GM18951 (cell line): ENCODE results near the gene DNAI7.

Source experiments
- POLR2A ChIP-seq: IDR thresholded peaks from 4 replicates; pipeline ENCODE4 v1.6.1; 2011; ENCODE audit warnings: mild to moderate bottlenecking; ENCODE audit not compliant: insufficient read length, insufficient read depth; ENCODE audit errors: extremely low read depth
- in situ Hi-C: fragments of 300-500 bp; cut with MboI; formaldehyde crosslinking; loops from one replicate; pipeline ENCODE4 v1.12.0; 2022; ENCODE audit warnings: low sequenced_read_pairs, mixed read lengths, inconsistent platforms; ENCODE audit not compliant: unreplicated experiment

DNAI7 gene, protein sequence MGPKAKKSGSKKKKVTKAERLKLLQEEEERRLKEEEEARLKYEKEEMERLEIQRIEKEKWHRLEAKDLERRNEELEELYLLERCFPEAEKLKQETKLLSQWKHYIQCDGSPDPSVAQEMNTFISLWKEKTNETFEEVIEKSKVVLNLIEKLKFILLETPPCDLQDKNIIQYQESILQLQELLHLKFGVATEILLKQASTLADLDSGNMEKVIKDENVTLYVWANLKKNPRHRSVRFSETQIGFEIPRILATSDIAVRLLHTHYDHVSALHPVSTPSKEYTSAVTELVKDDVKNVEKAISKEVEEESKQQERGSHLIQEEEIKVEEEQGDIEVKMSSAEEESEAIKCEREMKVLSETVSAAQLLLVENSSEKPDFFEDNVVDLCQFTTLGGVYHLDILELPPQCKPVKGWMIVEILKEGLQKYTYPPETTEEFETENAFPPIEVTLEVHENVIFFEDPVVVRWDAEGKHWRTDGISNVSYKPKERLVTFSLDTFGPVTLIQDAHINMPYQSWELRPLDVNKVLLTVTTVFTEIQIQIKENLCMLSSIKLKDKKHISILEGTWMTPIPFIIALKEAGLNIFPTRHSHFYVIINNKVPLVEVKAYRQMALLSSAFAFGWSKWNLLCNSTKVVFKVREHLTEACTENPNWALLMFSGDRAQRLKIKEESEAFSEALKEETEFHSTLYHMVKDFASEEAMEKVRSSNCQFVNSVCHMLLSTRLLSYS

DNA sequence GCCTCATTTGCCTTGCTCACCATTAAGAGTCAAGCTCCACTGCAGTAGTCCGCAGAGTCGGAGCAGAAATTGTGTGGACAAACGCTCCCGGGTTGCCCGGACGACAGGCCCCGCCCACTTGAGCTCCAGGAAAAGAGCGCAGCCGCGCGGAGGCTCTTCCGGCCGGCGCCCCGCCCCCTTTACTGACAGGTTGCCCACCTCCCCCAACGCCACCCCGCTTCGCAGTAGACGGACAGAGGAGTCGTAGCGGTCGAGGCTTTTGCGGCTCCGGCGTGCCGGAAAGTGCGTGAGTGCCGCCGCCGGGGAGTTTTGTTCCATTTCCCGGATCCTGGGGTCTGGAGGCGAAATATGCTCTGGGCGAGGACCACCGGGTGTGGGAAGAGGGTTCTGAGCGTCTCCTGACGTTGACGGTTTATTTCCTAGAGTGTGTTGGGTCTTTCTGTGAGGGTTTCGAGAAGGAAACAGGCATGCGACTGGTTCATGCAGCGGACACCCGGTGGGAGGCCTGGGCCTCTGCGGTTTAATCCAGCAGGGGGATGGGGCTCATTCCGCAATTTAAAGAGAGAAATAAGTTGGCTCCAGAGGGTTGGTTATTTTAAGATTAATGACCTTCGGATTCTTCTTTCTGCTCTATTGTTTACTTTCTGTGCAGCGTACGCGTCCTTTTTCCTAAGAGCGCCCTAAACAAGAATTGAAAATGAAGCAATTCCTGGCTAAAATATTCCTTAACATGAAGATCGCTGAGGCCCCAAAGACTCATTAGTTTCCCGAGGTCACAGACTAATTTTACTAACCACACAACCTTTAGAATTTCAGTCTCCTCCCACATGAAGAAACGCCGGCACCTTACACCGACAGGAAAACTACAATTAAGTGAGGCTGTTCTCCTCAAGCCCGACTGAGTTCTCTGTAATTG is at the start of gene DNAI7, which contains the start of gene ETFRF1:
DNAI7 (minus strand) TSS at position 105 of the 916 bp plus-strand sequence; CDS start at position 23, 82 bp downstream.
ETFRF1 (plus strand) TSS at position 182 of the 916 bp plus-strand sequence. CDS start 8,720 bp downstream, outside the sequence.
- peak; percentile 84 for TF ChIP-seq POLR2A
- in situ Hi-C loops: no loop called here

DNA sequence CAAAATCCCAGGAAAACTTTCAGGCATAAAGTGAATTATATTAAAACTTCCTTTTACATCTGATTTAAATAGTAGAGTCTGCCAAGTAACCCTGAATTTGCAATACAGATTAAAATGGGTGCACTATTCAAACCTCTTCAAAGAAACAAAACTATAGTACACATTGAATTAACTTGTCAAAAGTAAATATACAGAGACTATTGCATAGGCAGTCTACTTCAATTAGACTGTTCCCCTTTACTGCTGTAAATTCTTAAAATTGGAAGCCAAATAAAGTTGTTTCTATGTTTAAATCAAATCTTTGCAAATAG is 48.7 kb upstream of the DNAI7 start:
- in situ Hi-C loops: no loop called here
- no peak for TF ChIP-seq POLR2A

DNA sequence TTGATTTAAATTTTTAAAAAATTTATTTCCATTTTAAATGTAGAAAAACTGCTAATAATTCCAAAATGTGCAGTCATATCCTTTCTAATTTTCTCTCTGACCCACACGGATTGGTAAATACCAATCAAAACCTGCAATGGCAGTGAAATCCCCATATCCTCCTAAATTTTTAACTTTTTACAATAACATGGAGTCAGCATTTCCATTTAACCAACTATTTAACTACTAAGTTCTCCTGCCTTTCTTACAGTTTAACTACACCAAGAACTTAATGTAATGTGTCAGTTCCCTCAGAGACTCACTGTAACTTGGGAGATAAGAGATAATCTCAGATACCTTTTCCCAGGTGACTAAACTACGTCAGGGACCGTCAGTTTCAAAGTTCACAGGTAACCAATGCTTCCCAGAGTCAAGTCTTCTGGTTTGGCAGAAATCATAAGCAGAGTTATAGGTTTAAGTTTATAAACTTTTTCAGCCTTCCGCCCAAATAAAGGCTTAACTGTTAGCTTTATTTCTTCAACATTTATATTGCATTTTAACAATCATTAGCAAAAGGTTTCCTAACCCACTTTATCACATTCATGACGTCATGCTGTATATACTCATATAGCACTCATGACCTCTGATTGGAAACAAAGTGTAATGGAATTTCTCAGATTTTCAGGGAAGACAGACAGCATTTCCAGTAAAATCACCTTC is 48.2 kb upstream of the DNAI7 start:
- no peak for TF ChIP-seq POLR2A
- in situ Hi-C loops: no loop called here

DNA sequence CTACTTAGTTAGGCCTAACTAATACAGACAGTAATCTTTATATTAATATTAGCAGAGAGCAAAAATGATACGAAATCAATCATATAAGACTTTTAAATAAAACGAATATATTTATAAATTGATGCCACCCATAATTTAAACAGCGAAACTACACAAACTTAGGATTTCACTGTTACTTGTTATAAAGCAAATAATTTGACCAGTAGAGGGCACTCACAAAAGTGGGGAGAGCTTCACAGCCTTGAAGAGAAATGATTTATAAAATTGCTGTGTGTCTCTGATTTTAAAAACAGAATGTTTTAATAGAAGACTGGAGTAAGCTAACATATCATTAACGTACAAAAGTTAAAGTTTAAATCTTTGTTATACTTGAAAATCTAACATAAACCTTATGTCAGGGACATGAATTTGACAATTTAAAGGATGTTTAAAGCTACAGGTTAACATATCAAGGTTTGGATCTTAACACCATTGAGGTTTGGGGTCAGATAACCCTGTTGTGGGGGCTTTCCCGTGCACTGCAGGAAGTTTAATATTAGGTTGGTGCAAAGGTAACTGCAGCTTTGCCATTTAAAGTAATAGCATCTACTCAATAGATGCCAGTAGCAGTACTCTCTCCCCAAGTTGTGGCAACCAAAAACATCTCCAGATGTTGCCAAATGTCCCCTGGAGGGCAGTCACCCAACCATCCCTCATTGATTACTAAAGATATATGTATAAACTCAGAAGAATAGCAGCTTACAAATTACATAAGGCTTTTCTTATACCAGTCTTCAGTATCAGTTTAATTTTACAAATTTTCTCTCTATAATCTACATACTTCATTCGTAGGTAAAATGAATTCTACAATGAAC is 46.4 kb upstream of the DNAI7 start:
- in situ Hi-C loops: no loop called here
- TF ChIP-seq POLR2A: no peak

DNA sequence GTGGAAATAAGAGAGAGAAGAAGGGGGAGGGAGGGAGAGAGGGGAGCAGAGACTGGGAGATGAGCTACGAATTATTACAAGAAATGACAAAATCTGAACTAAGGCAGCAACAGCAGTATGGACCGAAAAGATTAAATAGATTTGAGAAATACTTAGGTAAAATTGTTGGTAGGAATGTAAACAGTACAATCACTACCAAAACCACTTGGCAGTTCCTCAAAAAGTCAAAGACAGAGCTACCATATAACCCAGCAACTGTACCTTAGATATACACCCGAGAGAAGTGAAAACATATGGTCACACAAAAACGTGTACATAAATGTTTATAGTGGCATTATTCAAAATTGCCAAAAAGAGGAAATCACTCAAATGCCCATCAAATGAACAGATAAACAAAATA is 41.7 kb upstream of the DNAI7 start:
- TF ChIP-seq POLR2A: no peak

DNA sequence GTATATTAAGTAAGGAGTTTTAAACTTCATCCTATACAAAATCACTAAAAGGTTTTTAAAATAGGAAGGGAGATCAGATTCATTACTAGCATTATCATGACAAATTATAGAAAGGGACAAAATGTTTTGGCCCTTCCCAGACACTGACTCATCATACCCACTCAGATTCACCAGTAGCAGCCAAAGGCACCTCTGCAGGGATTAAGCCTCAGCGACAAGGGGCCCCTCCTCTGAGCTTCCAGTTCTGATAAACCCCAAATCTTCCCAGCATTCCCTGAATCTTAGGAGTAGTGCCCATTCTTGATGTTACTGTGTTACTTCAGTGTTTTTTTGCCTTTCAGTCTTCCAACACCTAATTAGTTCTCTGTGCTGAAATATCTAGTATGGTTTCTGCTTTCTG is 41.2 kb upstream of the DNAI7 start:
- in situ Hi-C loops: no loop called here
- TF ChIP-seq POLR2A: no peak

More for the DNA sequence above, 41.7 kb upstream of the DNAI7 start:
- in situ Hi-C loops: no loop called here

DNA sequence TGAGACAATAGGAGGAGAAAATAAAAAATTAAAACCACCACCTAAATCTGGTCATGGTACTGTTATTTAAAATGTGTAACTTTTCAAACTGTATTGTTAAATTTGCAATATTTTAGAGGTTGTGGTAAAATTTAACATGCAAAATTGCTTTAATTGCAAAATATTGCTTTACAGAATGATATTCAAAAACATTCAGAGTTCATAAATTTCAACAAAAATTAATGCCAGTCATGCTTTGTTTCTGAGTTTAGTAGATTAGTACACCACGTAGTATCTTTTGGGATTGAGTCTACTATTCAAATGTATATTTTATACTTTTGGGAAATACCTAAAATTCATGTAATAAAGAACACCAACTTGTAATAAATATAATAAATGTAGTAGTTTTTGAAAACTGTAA is 18.4 kb upstream of the DNAI7 start:
- TF ChIP-seq POLR2A: no peak
- in situ Hi-C loops: no loop called here

DNA sequence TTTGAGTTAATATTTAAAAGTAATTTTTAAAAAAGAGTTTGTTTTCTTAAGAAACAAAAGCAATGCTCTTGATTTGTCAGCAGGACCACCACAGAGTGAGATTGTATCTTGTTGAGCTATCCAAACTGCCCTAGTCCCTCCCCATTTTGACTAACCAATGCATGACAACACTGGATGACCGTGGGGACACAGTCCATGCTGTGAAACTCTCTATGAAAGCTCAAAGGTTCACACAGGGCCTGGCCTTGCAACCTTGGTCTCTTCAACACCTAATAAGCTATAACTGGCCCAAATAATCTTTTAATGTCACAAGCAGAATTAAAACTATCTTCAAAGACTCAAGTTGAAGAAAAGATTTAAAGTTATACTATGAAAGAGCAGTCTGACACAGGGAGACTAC is 13.6 kb upstream of the DNAI7 start:
- in situ Hi-C loops: no loop called here
- no peak for TF ChIP-seq POLR2A

DNA sequence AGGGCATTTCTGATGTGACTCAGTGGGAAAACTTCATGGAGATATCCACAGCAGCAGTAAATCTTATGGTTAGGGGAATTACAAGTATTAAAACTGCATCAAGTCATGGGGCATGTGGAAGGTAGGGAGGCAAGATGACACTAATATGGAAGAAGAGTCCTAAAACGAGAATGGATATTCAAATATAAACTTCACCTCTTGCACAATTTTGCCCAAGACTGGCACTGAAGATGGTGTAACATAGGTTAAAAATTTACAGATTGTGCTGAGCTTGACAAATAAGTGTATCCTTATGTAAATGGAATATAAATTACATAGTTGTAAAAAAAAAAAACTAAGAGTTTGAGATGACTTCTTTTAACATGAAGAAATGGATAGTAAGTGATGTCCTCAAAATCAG is 12.9 kb upstream of the DNAI7 start:
- no peak for TF ChIP-seq POLR2A
- in situ Hi-C loops: no loop called here

DNA sequence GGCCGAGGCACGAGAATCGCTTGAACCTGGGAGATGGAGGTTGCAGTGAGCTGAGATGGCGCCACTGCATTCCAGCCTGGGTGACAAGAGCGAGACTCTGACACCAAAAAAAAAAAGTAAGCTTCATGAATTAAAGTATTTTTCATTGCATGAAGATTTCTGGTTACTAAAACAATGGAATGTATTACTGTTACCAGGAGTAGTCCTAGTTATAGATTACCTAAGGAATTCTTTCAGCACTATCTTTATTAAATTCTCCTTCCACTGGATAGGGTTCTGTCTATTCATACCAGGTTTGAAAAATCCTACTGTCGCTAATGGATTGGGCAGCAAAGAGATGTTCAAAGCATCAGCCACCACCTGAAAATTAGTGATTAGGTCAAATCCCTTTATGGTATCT is 12.5 kb upstream of the DNAI7 start:
- in situ Hi-C loops: no loop called here
- TF ChIP-seq POLR2A: no peak

DNA sequence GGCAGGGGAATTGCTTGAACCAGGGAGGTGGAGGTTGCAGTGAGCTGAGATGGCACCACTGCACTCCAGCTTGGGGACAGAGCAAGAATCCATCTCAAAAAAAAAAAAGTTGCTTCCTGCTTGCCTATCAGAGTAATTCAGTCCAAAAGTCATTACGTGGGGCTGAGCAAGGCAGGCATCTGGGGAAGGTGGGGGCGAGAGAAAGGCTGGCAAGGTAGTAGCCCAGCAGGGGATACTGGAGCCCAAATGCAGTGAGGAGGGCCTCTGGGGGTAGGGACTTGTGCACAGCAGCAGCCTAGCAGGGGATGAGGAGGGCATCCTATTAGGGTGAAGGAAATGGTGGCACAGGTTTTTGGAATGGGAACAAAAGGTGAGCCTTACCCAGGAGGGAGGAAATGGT is 7.2 kb upstream of the DNAI7 start:
- no peak for TF ChIP-seq POLR2A
- in situ Hi-C loops: no loop called here

DNA sequence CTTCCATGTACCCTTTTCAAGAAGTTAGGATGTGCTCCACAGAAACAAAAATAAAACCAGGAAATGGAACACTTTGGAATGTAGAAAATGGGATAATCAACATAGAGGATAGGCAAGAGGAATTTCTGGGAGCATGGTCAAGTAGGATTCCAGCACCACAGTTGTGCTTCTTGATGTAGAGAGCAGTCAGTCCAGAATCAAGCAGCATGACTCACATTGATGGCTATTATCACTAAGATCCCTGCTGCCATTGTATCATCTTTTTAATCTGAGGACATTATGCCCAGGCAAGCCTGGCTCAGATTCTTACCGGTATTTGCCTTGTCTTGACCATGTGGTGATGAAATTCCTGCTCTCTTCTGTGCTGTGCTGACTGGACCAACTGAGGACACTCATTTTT is 5.7 kb upstream of the DNAI7 start:
- in situ Hi-C loops: no loop called here
- no peak for TF ChIP-seq POLR2A
